Endothelial cell (in vitro differentiated cells): ENCODE measurements around the gene OR51G1. TPM values are rescaled to one million over a fixed set of nuclear protein-coding genes. Genes with fewer than 3 reads are reported as not detected.

Experiments used
- DNase-seq: peaks from one replicate; pipeline ENCODE4 v3.0.0; 2021; ENCODE audit warnings: low spot score
- H3K27ac Mint-ChIP-seq: one replicate; pipeline ENCODE4 v1.8.0; 2021; ENCODE audit warnings: mixed read lengths, inconsistent platforms; ENCODE audit not compliant: unreplicated experiment
- H3K27me3 Mint-ChIP-seq: one replicate; pipeline ENCODE4 v1.8.0; 2021; ENCODE audit warnings: mild to moderate bottlenecking, moderate library complexity, mixed read lengths, inconsistent platforms; ENCODE audit not compliant: unreplicated experiment
- H3K36me3 Mint-ChIP-seq: one replicate; pipeline ENCODE4 v1.8.0; 2021; ENCODE audit warnings: mild to moderate bottlenecking, low read depth, mixed read lengths, inconsistent platforms; ENCODE audit not compliant: unreplicated experiment
- H3K4me1 Mint-ChIP-seq: one replicate; pipeline ENCODE4 v1.8.0; 2021; ENCODE audit warnings: mild to moderate bottlenecking, mixed read lengths, inconsistent platforms; ENCODE audit not compliant: unreplicated experiment
- H3K4me3 Mint-ChIP-seq: one replicate; pipeline ENCODE4 v1.8.0; 2021; ENCODE audit warnings: mild to moderate bottlenecking, mixed read lengths, inconsistent platforms; ENCODE audit not compliant: unreplicated experiment
- H3K9me3 Mint-ChIP-seq: one replicate; pipeline ENCODE4 v1.8.0; 2021; ENCODE audit warnings: mixed read lengths, inconsistent platforms; ENCODE audit not compliant: unreplicated experiment
- total RNA-seq: library from RNA; stranded (reverse); fragmentation: NEBNext Ultra II Directional; extraction: Animal tissue kit (Norgen Biotek cat#: 25700); gene quantifications from one replicate; pipeline ENCODE4 v1.2.1, GENCODE V29; 2021; ENCODE audit not compliant: unreplicated experiment
- TF ChIP-seq, protein P1 (sequence below): fragments of 200-600 bp; sonication (generic); IDR thresholded peaks from one replicate; pipeline ENCODE4 v1.5.0; 2021; ENCODE audit warnings: antibody characterized with exemption; ENCODE audit not compliant: unreplicated experiment

OR51G1 gene
- total RNA-seq, 1 donor from 2014 or later, result not detected

DNA sequence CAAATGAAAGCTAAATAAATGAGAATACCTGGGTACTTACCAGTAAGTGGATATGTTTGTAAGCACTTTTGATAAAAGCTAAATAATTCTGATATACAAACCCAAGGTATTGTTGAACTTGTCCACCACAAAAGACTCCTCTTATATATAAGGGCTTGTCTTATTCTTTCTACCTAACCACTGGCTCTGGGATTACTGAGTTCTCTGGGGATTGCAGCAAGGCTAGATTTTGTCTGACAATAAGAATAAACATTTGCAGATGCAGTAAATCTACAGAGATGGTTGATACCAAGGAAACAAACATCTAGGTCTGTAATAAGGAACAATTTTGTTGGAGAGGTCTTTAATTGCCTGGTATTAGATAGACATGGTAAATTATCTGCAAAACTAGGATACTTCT, 23.4 kb upstream of the OR51G1 start, which contains the start of gene OR51A4:
OR51A4 (minus strand) TSS at position 101 of the 400 bp plus-strand sequence. CDS start 505 bp downstream, outside the sequence.
- TF ChIP-seq, protein P1, sequence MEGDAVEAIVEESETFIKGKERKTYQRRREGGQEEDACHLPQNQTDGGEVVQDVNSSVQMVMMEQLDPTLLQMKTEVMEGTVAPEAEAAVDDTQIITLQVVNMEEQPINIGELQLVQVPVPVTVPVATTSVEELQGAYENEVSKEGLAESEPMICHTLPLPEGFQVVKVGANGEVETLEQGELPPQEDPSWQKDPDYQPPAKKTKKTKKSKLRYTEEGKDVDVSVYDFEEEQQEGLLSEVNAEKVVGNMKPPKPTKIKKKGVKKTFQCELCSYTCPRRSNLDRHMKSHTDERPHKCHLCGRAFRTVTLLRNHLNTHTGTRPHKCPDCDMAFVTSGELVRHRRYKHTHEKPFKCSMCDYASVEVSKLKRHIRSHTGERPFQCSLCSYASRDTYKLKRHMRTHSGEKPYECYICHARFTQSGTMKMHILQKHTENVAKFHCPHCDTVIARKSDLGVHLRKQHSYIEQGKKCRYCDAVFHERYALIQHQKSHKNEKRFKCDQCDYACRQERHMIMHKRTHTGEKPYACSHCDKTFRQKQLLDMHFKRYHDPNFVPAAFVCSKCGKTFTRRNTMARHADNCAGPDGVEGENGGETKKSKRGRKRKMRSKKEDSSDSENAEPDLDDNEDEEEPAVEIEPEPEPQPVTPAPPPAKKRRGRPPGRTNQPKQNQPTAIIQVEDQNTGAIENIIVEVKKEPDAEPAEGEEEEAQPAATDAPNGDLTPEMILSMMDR, result no peak
- H3K9me3 Mint-ChIP-seq, result no peaks in the 10 kb centered on the region
- no peaks in the 10 kb centered on the region for H3K27me3 Mint-ChIP-seq
- H3K4me1 Mint-ChIP-seq, result no peaks in the 10 kb centered on the region
- no peak for DNase-seq
- no peak within 1 kb of the TSS for H3K27ac Mint-ChIP-seq
- no peaks in the 10 kb centered on the region for H3K36me3 Mint-ChIP-seq
- H3K4me3 Mint-ChIP-seq, result no peak within 1 kb of the TSS

DNA sequence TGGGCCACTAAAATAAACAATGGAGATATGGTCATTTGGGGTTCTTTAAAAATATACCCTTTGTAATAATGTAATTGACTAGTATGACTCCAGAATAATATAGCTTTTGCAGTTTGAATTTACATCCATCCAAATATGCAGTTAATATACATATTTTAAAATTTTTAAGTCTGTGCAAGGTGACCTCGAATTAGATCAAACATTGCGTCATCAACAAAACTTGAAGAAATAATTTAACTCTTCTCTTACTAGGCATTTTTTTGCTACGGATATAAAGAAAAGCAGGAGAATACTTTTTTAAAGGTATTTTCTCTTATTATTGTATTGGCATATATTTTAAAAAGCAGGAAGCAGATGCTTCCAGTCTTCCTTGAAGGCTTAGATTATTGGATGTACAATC, 12.6 kb upstream of the OR51G1 start:
- Mint-ChIP-seq H3K4me3 (no peak overlapping the region), H3K36me3 (no peaks in the 10 kb centered on the region), H3K27ac (no peak overlapping the region), H3K27me3 (no peaks in the 10 kb centered on the region), H3K9me3 (no peaks in the 10 kb centered on the region), H3K4me1 (no peaks in the 10 kb centered on the region)
- DNase-seq, result no peak
- TF ChIP-seq, protein P1, result no peak

DNA sequence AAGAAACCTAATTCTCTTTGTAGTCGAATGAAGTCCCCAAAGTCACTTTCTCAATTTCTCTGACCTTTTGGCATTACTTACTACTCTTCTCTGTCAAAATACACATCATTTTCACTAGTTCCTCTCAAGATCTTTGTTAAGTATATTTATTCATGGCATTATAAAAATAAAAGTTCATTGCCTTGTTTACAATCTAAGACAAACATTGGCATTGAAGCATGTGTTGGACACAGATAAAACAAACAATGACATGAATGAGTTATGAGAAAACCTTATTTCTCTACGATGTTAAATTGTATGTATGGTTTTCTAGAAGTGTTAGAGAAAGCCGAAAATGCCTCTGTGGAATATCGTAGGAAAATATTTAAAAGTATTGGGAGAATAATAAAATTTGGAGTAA, 8.6 kb upstream of the OR51G1 start:
- no peak for DNase-seq
- H3K27me3 Mint-ChIP-seq, result no peaks in the 10 kb centered on the region
- H3K36me3 Mint-ChIP-seq, result no peaks in the 10 kb centered on the region
- no peaks in the 10 kb centered on the region for H3K9me3 Mint-ChIP-seq
- H3K4me1 Mint-ChIP-seq, result no peaks in the 10 kb centered on the region
- H3K27ac Mint-ChIP-seq, result no peak overlapping the region
- H3K4me3 Mint-ChIP-seq, result no peak overlapping the region
- TF ChIP-seq, protein P1, result no peak

DNA sequence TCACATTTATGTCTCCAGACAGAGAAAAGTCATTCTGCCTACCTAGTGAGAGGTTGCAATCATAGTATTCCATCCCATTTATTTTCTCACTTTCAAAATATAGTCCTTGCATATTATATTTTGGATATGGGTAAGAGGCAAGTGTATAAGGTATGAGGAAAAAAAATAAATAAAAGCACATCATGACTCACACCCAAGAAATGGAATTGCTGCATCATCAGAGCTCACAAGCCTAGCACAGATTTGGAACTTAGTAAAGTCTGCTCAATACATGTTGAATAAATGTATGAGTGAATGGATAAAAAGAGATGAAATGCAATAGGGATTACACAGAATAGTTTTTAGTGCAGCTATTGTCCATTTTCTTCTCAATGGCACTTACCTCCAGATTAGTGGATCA, 2.5 kb upstream of the OR51G1 start:
- H3K4me1 Mint-ChIP-seq, result no peaks in the 10 kb centered on the region
- H3K36me3 Mint-ChIP-seq, result no peaks in the 10 kb centered on the region
- no peaks in the 10 kb centered on the region for H3K9me3 Mint-ChIP-seq
- TF ChIP-seq, protein P1, result no peak
- H3K4me3 Mint-ChIP-seq, result no peak overlapping the region
- H3K27me3 Mint-ChIP-seq, result no peaks in the 10 kb centered on the region
- no peak overlapping the region for H3K27ac Mint-ChIP-seq
- DNase-seq, result no peak

DNA sequence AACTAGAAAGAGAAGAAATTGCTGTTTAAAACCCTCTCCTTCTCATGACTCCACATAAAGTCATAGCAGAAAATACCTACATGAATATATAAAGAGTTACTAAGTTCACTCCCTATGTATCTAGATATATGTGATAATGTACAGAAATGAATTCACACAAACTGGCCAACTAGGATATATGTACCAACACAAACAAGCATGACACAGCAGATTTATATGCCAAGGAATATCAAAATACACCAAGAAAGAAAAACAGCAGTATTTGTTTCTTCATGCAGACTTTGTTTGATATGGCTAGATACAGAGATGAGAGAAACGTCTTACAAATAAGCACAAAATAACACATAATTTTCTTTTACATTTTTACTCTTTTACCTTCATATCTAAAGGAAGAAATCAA, 1.8 kb downstream of the OR51G1 start:
- Mint-ChIP-seq H3K4me1 (no peaks in the 10 kb centered on the region), H3K9me3 (no peaks in the 10 kb centered on the region), H3K4me3 (no peak overlapping the region), H3K36me3 (no peaks in the 10 kb centered on the region), H3K27ac (no peak overlapping the region), H3K27me3 (no peaks in the 10 kb centered on the region)
- no peak for DNase-seq
- TF ChIP-seq, protein P1, result no peak
